NB4 (cell line): ENCODE results near the gene FA2H.

Experiments used
- MYC ChIP-seq: IDR thresholded peaks from 2 replicates; pipeline ENCODE4 v1.6.1; 2011; ENCODE audit warnings: low read depth, low read length
- POLR2A ChIP-seq: IDR thresholded peaks from 2 replicates; pipeline ENCODE4 v1.6.1; 2011; ENCODE audit warnings: mild to moderate bottlenecking; ENCODE audit not compliant: insufficient read length; ENCODE audit errors: extremely low read depth
- TF ChIP-seq, protein P1 (sequence below): IDR thresholded peaks from one replicate; pipeline ENCODE4 v1.5.1; 2012; ENCODE audit warnings: low read depth, low read length

DNA sequence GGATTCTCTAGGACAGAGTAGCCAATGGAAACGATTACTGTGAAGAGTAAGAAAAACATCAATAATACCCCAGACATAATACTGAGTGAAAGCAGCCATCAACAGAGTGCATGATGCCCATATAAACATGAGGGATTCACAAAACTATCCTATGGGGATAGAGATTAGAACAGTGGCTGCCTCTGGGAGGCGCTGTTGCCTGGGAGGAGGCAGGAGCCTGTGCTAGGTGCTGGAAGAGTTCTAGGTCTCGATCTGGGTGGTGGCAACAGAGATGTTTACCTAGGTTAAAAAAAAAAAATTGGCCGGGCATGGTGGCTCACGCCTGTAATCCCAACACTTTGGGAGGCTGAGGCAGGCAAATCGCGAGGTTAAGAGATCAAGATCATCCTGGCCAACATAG is 7.9 kb downstream of the FA2H start:
- TF ChIP-seq, protein P1, sequence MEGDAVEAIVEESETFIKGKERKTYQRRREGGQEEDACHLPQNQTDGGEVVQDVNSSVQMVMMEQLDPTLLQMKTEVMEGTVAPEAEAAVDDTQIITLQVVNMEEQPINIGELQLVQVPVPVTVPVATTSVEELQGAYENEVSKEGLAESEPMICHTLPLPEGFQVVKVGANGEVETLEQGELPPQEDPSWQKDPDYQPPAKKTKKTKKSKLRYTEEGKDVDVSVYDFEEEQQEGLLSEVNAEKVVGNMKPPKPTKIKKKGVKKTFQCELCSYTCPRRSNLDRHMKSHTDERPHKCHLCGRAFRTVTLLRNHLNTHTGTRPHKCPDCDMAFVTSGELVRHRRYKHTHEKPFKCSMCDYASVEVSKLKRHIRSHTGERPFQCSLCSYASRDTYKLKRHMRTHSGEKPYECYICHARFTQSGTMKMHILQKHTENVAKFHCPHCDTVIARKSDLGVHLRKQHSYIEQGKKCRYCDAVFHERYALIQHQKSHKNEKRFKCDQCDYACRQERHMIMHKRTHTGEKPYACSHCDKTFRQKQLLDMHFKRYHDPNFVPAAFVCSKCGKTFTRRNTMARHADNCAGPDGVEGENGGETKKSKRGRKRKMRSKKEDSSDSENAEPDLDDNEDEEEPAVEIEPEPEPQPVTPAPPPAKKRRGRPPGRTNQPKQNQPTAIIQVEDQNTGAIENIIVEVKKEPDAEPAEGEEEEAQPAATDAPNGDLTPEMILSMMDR = peak; percentile 50
- TF ChIP-seq POLR2A (no peak), MYC (no peak)
